Calu3 (cell line): ENCODE data around the gene SLC16A13. TPM values are rescaled to one million over a fixed set of nuclear protein-coding genes. Genes with fewer than 3 reads are reported as not detected.

Experiments
- BruUV-seq: library from RNA; stranded (reverse); fragments of 400-500 nt; replicated peaks from 2 replicates; lab custom pipeline; 2021; lab: Mats Ljungman, UMichigan
- CTCF ChIA-PET: fragments of 300-600 bp; sonication (Branson Sonifier 250); formaldehyde crosslinking; loops from one replicate; lab custom pipeline; 2022; ENCODE audit warnings: antibody characterized with exemption; lab: Charles Lee
- DNase-seq: peaks from one replicate; pipeline ENCODE4 v3.0.0; 2022
- H3K27ac Mint-ChIP-seq: one replicate; pipeline ENCODE4 v1.8.0; 2022; ENCODE audit warnings: mixed read lengths; ENCODE audit not compliant: unreplicated experiment
- H3K27me3 Mint-ChIP-seq: one replicate; pipeline ENCODE4 v1.8.0; 2022; ENCODE audit warnings: mixed read lengths; ENCODE audit not compliant: unreplicated experiment
- H3K36me3 Mint-ChIP-seq: one replicate; pipeline ENCODE4 v1.8.0; 2022; ENCODE audit warnings: mild to moderate bottlenecking, moderate library complexity, mixed read lengths; ENCODE audit not compliant: insufficient read depth, unreplicated experiment
- H3K4me1 Mint-ChIP-seq: one replicate; pipeline ENCODE4 v1.8.0; 2022; ENCODE audit warnings: mild to moderate bottlenecking, low read depth, mixed read lengths; ENCODE audit not compliant: unreplicated experiment
- H3K4me3 Mint-ChIP-seq: one replicate; pipeline ENCODE4 v1.8.0; 2022; ENCODE audit warnings: mild to moderate bottlenecking, low read depth, moderate library complexity, mixed read lengths; ENCODE audit not compliant: unreplicated experiment
- H3K9me3 Mint-ChIP-seq: one replicate; pipeline ENCODE4 v1.8.0; 2022; ENCODE audit warnings: low read depth, mixed read lengths; ENCODE audit not compliant: unreplicated experiment
- CTCF ChIP-seq: fragments of 200-600 bp; IDR thresholded peaks from one replicate; pipeline ENCODE4 v1.8.0; 2022; ENCODE audit warnings: antibody characterized with exemption; ENCODE audit not compliant: unreplicated experiment
- intact Hi-C: fragments of 100-400 bp; cut with micrococcal nuclease; formaldehyde crosslinking; loops from one replicate; pipeline ENCODE4 v1.10.0; 2022; ENCODE audit not compliant: unreplicated experiment
- total RNA-seq: library from RNA; stranded (reverse); gene quantifications from 2 replicates; pipeline ENCODE4 v1.2.3, GENCODE V29; 2022

SLC16A13 gene
- total RNA-seq, 1 experiment from 2014 or later = 11.6 TPM

GRCh38 chr17:7010523-7010922 is 25.3 kb upstream of the SLC16A13 start:
- BruUV-seq = no TSS peak
- no peaks in the 10 kb centered on the region for H3K27me3 Mint-ChIP-seq
- intact Hi-C loops = no loop called here
- H3K36me3 Mint-ChIP-seq = peaks cover 54% of the 10 kb centered on the region
- CTCF ChIA-PET = no interaction called here
- no peak overlapping the region for H3K4me3 Mint-ChIP-seq
- H3K27ac Mint-ChIP-seq = no peak overlapping the region
- no peak for DNase-seq
- TF ChIP-seq CTCF = no peak
- H3K4me1 Mint-ChIP-seq = no peaks in the 10 kb centered on the region
- H3K9me3 Mint-ChIP-seq = no peaks in the 10 kb centered on the region

DNA sequence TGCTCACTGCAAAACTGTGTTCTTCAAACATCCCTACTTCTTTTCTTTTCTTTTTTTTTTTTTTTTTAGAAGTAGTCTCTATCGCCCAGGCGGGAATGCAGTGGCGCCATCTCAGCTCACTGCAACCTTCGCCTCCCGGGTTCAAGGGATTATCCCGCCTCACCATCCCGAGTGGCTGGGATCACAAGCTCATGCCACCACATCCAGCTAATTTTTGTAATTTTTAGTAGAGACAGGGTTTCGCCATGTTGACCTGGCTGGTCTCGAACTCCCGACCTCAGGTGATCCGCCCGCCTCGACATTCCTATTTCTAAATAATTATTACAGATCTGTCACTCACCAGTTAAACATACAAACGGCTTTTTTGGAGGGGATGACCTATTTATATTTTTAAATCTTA is 24.4 kb upstream of the SLC16A13 start:
- peak overlapping the region; percentile 96 for H3K27ac Mint-ChIP-seq
- CTCF ChIA-PET = no interaction called here

GRCh38 chr17:7011942-7012254 is 23.9 kb upstream of the SLC16A13 start:
- Mint-ChIP-seq H3K4me1 (no peaks in the 10 kb centered on the region), H3K36me3 (peaks cover 48% of the 10 kb centered on the region), H3K27ac (peak overlapping the region; percentile 96), H3K4me3 (peak overlapping the region; percentile 89), H3K9me3 (no peaks in the 10 kb centered on the region), H3K27me3 (no peaks in the 10 kb centered on the region)
- intact Hi-C loops = no loop called here
- no peak for TF ChIP-seq CTCF
- BruUV-seq = TSS peak; percentile 87
- no peak for DNase-seq
- CTCF ChIA-PET = interaction anchor here (0.6 kb wide), 1 partner anchor 90 kb away, joined by 4 read pairs; no protein-coding TSS in a partner anchor

More for the DNA sequence above, 24.4 kb upstream of the SLC16A13 start:
- H3K27me3 Mint-ChIP-seq = no peaks in the 10 kb centered on the region
- H3K9me3 Mint-ChIP-seq = no peaks in the 10 kb centered on the region
- H3K36me3 Mint-ChIP-seq = peaks cover 53% of the 10 kb centered on the region
- intact Hi-C loops = no loop called here
- BruUV-seq = no TSS peak
- no peaks in the 10 kb centered on the region for H3K4me1 Mint-ChIP-seq
- TF ChIP-seq CTCF = no peak
- no peak for DNase-seq
- H3K4me3 Mint-ChIP-seq = peak overlapping the region; percentile 89

DNA sequence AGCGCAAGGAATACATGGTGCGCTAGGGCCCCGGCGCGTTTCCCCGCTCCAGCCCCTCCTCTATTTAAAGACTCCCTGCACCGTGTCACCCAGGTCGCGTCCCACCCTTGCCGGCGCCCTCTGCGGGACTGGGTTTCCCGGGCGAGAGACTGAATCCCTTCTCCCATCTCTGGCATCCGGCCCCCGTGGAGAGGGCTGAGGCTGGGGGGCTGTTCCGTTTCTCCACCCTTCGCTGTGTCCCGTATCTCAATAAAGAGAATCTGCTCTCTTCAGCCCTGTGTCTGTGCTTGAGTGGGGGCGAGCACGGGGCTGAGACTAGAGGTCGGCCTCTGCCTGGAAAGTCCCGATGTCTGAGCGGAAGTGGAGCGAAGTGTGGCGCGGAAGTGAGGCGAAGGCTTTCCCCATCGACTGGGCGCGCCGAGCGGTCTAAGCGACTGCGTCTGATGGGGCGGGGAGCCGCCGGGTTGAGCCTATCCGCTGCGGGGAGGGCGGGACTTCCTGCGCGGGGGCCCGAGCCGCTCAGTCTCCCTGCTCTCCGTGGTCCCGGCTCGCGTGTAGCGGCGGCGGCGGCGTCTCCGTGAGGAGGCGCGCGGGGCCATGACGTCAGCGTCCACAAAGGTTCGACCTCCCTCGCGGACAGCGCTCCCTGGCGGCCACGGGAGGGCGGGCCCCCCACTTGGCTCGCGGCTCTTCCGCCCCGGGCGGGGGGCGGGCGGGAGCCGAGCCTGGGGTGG is 21.4 kb upstream of the SLC16A13 start:
- no TSS peak for BruUV-seq
- Mint-ChIP-seq H3K9me3 (no peaks in the 10 kb centered on the region), H3K27me3 (no peaks in the 10 kb centered on the region), H3K4me1 (no peaks in the 10 kb centered on the region), H3K27ac (peak overlapping the region; percentile 96), H3K36me3 (peaks cover 51% of the 10 kb centered on the region), H3K4me3 (peak overlapping the region; percentile 89)
- peak; percentile 47 for TF ChIP-seq CTCF
- peak; percentile 93 for DNase-seq
- CTCF ChIA-PET = interaction anchor here (1.0 kb wide), 1 partner anchor 31 kb away, joined by 3 read pairs; no protein-coding TSS in a partner anchor
- intact Hi-C loops = no loop called here
